Activated T-cell treated with anti-CD3 and anti-CD28 coated beads, Interleukin-2, amount 50 U/mL, for 4 hours (primary cell): ENCODE results near the gene SRI. TPM values are rescaled to one million over a fixed set of nuclear protein-coding genes. Genes with fewer than 3 reads are reported as not detected.

ENCODE experiments used
- ATAC-seq, 2 donors: fragments of 200-7000 bp; cut with Tn5 transposase; one replicate each; pipeline ENCODE4 v1.10.0; 2021
- DNase-seq: peaks from one replicate; pipeline ENCODE4 v3.0.0-alpha.2; 2020
- H3K27me3 Mint-ChIP-seq: one replicate; pipeline ENCODE4 v1.8.0; 2021; ENCODE audit warnings: low read depth, mixed read lengths
- H3K36me3 Mint-ChIP-seq: one replicate; pipeline ENCODE4 v1.8.0; 2022; ENCODE audit warnings: mixed read lengths; ENCODE audit not compliant: insufficient read depth
- H3K4me1 Mint-ChIP-seq: one replicate; pipeline ENCODE4 v1.8.0; 2021; ENCODE audit warnings: low read depth, mixed read lengths
- H3K4me3 Mint-ChIP-seq: one replicate; pipeline ENCODE4 v1.8.0; 2021; ENCODE audit warnings: mild to moderate bottlenecking, moderate library complexity, mixed read lengths
- H3K9me3 Mint-ChIP-seq: one replicate; pipeline ENCODE4 v1.8.0; 2021; ENCODE audit warnings: mixed read lengths
- total RNA-seq, 3 donors: library from RNA; stranded (reverse); gene quantifications; one replicate each; pipeline ENCODE4 v1.2.1, GENCODE V29; 2021

Gene SRI
- total RNA-seq, 3 donors from 2014 or later = 136 to 143 (median 140) TPM

- Mint-ChIP-seq H3K27me3 (no peaks in the 10 kb centered on the region), H3K4me1 (peaks cover 33% of the 10 kb centered on the region), H3K4me3 (no peak overlapping the region), H3K9me3 (no peaks in the 10 kb centered on the region), H3K36me3 (peaks cover 15% of the 10 kb centered on the region)
- DNase-seq = no peak
- ATAC-seq = no peak
Observed at GRCh38 chr7:88215295-88215694, 4.5 kb downstream of the SRI start.

- Mint-ChIP-seq H3K4me1 (peaks cover 30% of the 10 kb centered on the region), H3K4me3 (no peak overlapping the region), H3K36me3 (peaks cover 20% of the 10 kb centered on the region), H3K9me3 (no peaks in the 10 kb centered on the region), H3K27me3 (no peaks in the 10 kb centered on the region)
- no peak for ATAC-seq
- no peak for DNase-seq
Observed at GRCh38 chr7:88214456-88214855, 5.4 kb downstream of the SRI start.

GRCh38 chr7:88212918-88213317 lies 6.9 kb downstream of the SRI start:
- Mint-ChIP-seq H3K27me3 (no peaks in the 10 kb centered on the region), H3K4me3 (no peak overlapping the region), H3K36me3 (peaks cover 20% of the 10 kb centered on the region), H3K4me1 (peaks cover 20% of the 10 kb centered on the region), H3K9me3 (no peaks in the 10 kb centered on the region)
- ATAC-seq = no peak
- no peak for DNase-seq

GRCh38 chr7:88208521-88208920 lies 11.3 kb downstream of the SRI start:
- ATAC-seq (no peak), DNase-seq (no peak)
- H3K4me1 Mint-ChIP-seq = peaks cover 6% of the 10 kb centered on the region
- H3K36me3 Mint-ChIP-seq = peaks cover 32% of the 10 kb centered on the region
- no peaks in the 10 kb centered on the region for H3K9me3 Mint-ChIP-seq
- no peaks in the 10 kb centered on the region for H3K27me3 Mint-ChIP-seq
- H3K4me3 Mint-ChIP-seq = no peak overlapping the region

DNA sequence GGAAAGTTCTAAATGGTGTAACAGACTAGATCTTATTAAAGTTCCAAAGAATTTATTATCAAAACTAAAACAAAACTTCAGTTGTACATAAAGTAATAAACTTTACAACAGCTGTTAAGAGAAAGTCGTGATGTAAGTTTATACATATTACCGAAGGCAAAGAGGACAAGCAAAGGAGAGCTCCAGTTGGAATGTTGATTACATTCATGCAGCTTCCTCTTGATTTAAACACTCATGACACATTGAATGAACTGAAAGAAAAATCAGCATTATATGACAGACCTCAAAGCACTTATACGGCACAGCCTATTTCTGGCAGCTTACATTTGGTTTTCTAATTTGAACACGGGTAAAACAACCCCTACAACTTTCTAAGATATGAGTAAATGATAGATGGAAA lies 13.6 kb downstream of the SRI start:
- DNase-seq (no peak), ATAC-seq (no peak)
- peaks cover 5% of the 10 kb centered on the region for H3K4me1 Mint-ChIP-seq
- no peaks in the 10 kb centered on the region for H3K9me3 Mint-ChIP-seq
- no peak overlapping the region for H3K4me3 Mint-ChIP-seq
- H3K27me3 Mint-ChIP-seq = no peaks in the 10 kb centered on the region
- peaks cover 35% of the 10 kb centered on the region for H3K36me3 Mint-ChIP-seq

GRCh38 chr7:88205179-88205578 lies 14.7 kb downstream of the SRI start:
- H3K4me3 Mint-ChIP-seq = no peak overlapping the region
- peaks cover 41% of the 10 kb centered on the region for H3K36me3 Mint-ChIP-seq
- DNase-seq = no peak
- no peaks in the 10 kb centered on the region for H3K27me3 Mint-ChIP-seq
- H3K9me3 Mint-ChIP-seq = no peaks in the 10 kb centered on the region
- no peak for ATAC-seq
- peaks cover 5% of the 10 kb centered on the region for H3K4me1 Mint-ChIP-seq

DNA sequence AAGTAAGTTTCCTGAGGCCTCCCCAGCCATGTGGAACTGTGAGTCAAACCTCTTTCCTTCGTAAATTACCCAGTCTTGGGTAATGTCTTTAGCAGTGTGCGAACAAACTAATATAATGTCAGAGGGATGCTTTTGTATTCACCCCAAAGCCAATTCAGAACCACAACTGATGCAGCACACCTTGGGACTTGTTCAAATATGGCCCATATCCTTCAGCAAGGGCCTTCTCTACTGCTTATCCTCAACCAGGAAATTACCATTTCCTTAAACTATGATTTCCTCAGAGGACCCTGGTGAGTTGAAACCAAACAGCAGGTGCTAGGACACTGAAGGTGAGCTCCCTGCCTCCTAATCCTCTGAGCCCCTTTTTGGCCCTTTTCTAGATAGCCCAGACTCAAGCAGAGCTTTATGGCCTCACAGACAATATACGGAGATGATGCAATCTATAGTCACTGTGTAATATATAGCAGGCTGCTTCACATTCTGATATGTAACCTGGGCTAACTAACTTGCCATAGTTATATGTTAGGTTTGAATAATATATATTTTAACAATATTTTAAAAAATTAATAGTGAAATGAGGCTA lies 15.2 kb downstream of the SRI start:
- H3K36me3 Mint-ChIP-seq = peaks cover 37% of the 10 kb centered on the region
- no peaks in the 10 kb centered on the region for H3K9me3 Mint-ChIP-seq
- H3K4me1 Mint-ChIP-seq = peaks cover 5% of the 10 kb centered on the region
- ATAC-seq (no peak), DNase-seq (no peak)
- H3K27me3 Mint-ChIP-seq = no peaks in the 10 kb centered on the region
- no peak overlapping the region for H3K4me3 Mint-ChIP-seq

DNA sequence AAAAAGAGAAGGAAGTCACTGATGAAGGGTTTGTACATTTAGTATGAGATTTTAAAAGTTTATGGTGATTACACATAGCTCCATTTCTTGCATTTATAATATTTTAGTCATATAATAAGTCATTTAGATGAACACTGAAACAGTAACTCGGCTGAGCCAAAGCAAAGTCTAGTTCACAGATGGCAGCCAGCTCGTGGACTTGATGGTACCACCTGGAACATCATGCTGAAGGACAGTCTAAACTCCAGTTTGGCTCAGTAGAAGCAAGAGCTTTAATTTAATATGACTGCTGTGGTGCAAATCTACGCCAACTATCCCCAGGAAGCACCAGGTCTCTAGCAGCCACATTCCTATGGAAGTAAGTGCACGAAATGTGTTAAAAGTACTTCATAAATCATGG lies 16.4 kb downstream of the SRI start:
- Mint-ChIP-seq H3K9me3 (no peaks in the 10 kb centered on the region), H3K36me3 (peaks cover 38% of the 10 kb centered on the region), H3K4me3 (no peak overlapping the region), H3K4me1 (peaks cover 5% of the 10 kb centered on the region), H3K27me3 (no peaks in the 10 kb centered on the region)
- DNase-seq (no peak), ATAC-seq (no peak)

DNA sequence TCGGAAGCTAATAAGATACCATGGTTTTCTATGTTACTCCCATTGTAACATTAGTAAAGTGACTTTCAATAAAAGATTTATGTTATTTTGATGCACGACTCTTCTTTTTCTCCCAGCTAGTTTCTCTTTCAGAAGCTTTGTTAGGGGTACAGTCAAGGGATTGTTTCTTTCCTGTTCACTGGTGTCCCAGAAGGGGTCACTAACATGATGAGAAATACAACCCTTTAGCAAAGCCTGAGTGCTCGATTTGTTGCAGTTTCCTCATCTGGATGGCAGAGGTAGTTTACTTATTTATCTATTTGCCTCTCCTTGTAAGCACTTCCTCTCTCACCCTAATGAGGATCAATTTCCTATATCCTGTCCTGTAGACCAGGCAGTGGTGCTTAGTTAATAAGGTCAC lies 17.0 kb downstream of the SRI start:
- ATAC-seq = no peak
- H3K27me3 Mint-ChIP-seq = no peaks in the 10 kb centered on the region
- H3K4me3 Mint-ChIP-seq = no peak overlapping the region
- H3K9me3 Mint-ChIP-seq = no peaks in the 10 kb centered on the region
- DNase-seq = no peak
- peaks cover 38% of the 10 kb centered on the region for H3K36me3 Mint-ChIP-seq
- H3K4me1 Mint-ChIP-seq = peaks cover 5% of the 10 kb centered on the region

- peaks cover 41% of the 10 kb centered on the region for H3K36me3 Mint-ChIP-seq
- DNase-seq = no peak
- ATAC-seq = no peak
Observed at GRCh38 chr7:88202278-88202677, 17.6 kb downstream of the SRI start.

GRCh38 chr7:88201305-88201704 lies 18.5 kb downstream of the SRI start:
- H3K9me3 Mint-ChIP-seq = no peaks in the 10 kb centered on the region
- peaks cover 43% of the 10 kb centered on the region for H3K36me3 Mint-ChIP-seq
- H3K4me1 Mint-ChIP-seq = peaks cover 5% of the 10 kb centered on the region
- ATAC-seq (no peak), DNase-seq (no peak)
- H3K4me3 Mint-ChIP-seq = no peak overlapping the region
- H3K27me3 Mint-ChIP-seq = no peaks in the 10 kb centered on the region

More at GRCh38 chr7:88202278-88202677, 17.6 kb downstream of the SRI start:
- Mint-ChIP-seq H3K27me3 (no peaks in the 10 kb centered on the region), H3K4me3 (no peak overlapping the region), H3K4me1 (peaks cover 5% of the 10 kb centered on the region), H3K9me3 (no peaks in the 10 kb centered on the region)

GRCh38 chr7:88200789-88201188 lies 19.0 kb downstream of the SRI start:
- no peak overlapping the region for H3K4me3 Mint-ChIP-seq
- peaks cover 5% of the 10 kb centered on the region for H3K4me1 Mint-ChIP-seq
- H3K9me3 Mint-ChIP-seq = no peaks in the 10 kb centered on the region
- H3K27me3 Mint-ChIP-seq = no peaks in the 10 kb centered on the region
- H3K36me3 Mint-ChIP-seq = peaks cover 39% of the 10 kb centered on the region
- DNase-seq = no peak
- no peak for ATAC-seq

DNA sequence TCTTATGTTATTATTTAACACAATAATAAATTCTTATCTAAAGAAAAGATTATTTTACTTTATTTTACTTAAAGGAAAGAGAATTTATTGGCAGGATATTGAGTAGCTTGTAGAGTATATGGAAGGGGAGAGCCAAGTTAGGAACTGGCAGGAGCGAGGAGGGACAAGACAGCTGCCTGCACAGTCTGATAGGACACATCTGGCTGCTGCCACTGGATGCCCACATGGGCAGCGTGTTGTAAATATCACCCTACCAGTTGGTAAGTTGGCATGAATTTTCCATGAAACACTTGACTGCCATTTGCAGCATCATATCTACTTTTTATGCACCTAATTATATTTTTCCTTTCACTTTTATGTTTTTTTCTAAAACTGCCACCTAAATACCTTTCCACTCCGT lies 19.6 kb downstream of the SRI start:
- Mint-ChIP-seq H3K27me3 (no peaks in the 10 kb centered on the region), H3K9me3 (no peaks in the 10 kb centered on the region), H3K4me1 (peaks cover 5% of the 10 kb centered on the region), H3K36me3 (peaks cover 35% of the 10 kb centered on the region), H3K4me3 (no peak overlapping the region)
- ATAC-seq = no peak
- no peak for DNase-seq

DNA sequence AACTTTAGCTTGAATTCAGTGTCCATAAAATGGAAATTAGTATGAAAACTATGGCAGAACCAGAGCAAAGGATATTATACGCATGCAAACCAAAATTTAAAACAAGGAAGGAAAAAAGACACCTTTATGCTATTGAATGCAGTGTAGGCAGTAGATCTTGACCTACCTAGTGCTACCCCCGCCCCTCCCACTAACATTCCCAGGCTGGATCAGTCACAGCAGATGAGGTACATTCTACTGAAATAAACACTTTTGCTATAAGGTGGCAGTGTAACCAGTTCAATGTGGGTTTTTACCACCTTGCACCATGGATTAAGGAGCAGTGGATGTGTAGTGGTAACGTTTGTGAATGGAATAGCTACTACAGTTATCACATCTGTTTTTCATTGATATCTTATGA lies 27.9 kb downstream of the SRI start:
- H3K27me3 Mint-ChIP-seq = no peaks in the 10 kb centered on the region
- H3K36me3 Mint-ChIP-seq = no peaks in the 10 kb centered on the region
- no peaks in the 10 kb centered on the region for H3K4me1 Mint-ChIP-seq
- no peaks in the 10 kb centered on the region for H3K9me3 Mint-ChIP-seq
- no peak for ATAC-seq
- DNase-seq = no peak
- H3K4me3 Mint-ChIP-seq = no peak overlapping the region

DNA sequence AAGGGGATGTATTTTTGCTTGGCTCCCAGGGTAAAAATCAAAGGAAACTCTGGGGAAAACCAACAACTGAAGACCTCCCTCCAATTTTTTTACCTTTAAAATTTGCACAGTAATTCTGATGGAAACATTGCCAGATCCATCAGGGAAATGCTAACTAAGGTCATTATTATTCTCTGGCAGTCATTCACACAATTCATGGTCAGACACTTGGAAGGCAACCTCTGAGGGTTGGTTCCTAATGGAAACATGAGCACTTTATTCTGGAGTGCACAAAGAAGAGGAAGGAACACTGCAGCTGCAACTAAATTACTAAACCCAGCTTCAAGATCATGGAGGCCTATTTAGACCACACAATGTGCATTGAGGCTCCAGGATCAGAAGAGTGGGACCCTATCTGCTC lies 34.2 kb downstream of the SRI start:
- no peaks in the 10 kb centered on the region for H3K9me3 Mint-ChIP-seq
- no peaks in the 10 kb centered on the region for H3K4me1 Mint-ChIP-seq
- ATAC-seq = no peak
- H3K4me3 Mint-ChIP-seq = no peak overlapping the region
- DNase-seq = no peak
- peaks cover 6% of the 10 kb centered on the region for H3K36me3 Mint-ChIP-seq
- H3K27me3 Mint-ChIP-seq = no peaks in the 10 kb centered on the region

DNA sequence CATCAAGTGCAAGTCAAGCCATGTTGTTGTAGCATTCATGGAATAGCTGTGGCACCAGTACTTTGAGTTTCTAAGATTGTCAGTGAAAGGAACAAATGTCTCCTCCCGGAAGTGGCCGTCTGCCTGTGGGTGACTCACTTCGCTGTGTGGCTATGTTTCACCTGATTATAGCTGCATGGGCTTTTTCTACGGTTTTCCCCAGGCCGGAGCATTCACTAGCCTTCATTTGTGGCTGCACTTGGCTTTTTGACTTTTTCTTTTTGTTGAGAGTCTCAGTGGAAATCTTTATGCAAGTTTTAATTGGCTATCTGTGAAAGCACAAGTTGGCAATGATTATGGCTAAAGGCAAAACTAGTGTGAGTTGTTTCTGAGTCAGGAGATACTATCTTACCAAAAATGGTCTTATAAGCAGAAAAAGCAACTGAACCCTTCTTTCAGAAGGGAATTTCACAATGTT lies 35.0 kb downstream of the SRI start:
- no peaks in the 10 kb centered on the region for H3K9me3 Mint-ChIP-seq
- peaks cover 6% of the 10 kb centered on the region for H3K36me3 Mint-ChIP-seq
- H3K27me3 Mint-ChIP-seq = no peaks in the 10 kb centered on the region
- ATAC-seq (no peak), DNase-seq (no peak)
- no peak overlapping the region for H3K4me3 Mint-ChIP-seq
- no peaks in the 10 kb centered on the region for H3K4me1 Mint-ChIP-seq
